HEK293T (cell line): ENCODE measurements around the gene NXPE3.

Experiments
- CTCF ChIA-PET: fragments of 350-600 bp; formaldehyde crosslinking; extraction: SDS; loops from one replicate; lab custom pipeline; 2021; ENCODE audit warnings: antibody characterized with exemption, inconsistent platforms; lab: Yijun Ruan, JAX
- POLR2A ChIA-PET: fragments of 350-600 bp; formaldehyde crosslinking; extraction: SDS; loops from one replicate; lab custom pipeline; 2020; ENCODE audit warnings: antibody characterized with exemption, inconsistent platforms; lab: Yijun Ruan, JAX
- DNase-seq: peaks from one replicate; pipeline ENCODE4 v3.0.0; 2012; ENCODE audit warnings: mixed read lengths; ENCODE audit errors: extremely low spot score
- ARNT ChIP-seq: fragments of 450-650 bp; IDR thresholded peaks from 2 replicates; pipeline ENCODE4 v1.6.1; 2017; ENCODE audit warnings: mild to moderate bottlenecking
- BHLHE40 ChIP-seq: fragments of 450-650 bp; IDR thresholded peaks from 2 replicates; pipeline ENCODE4 v1.6.1; 2016; ENCODE audit warnings: mild to moderate bottlenecking, moderate library complexity, borderline replicate concordance
- CTBP1 ChIP-seq: fragments of 450-650 bp; IDR thresholded peaks from 2 replicates; pipeline ENCODE4 v1.6.1; 2016; ENCODE audit warnings: borderline replicate concordance
- ELF4 ChIP-seq: fragments of 450-650 bp; IDR thresholded peaks from 2 replicates; pipeline ENCODE4 v1.6.1; 2017; ENCODE audit warnings: antibody characterized with exemption
- FOXA1 ChIP-seq: fragments of 450-650 bp; IDR thresholded peaks from 2 replicates; pipeline ENCODE4 v1.6.1; 2016; ENCODE audit warnings: mild to moderate bottlenecking
- FOXK2 ChIP-seq: fragments of 450-650 bp; IDR thresholded peaks from 2 replicates; pipeline ENCODE4 v1.6.1; 2016; ENCODE audit warnings: mild to moderate bottlenecking
- FOXM1 ChIP-seq: fragments of 450-650 bp; IDR thresholded peaks from 2 replicates; pipeline ENCODE4 v1.6.1; 2017; ENCODE audit warnings: mild to moderate bottlenecking, borderline replicate concordance
- L3MBTL2 ChIP-seq: fragments of 450-650 bp; conservative IDR thresholded peaks from 2 replicates; pipeline ENCODE4 v1.6.1; 2016; ENCODE audit warnings: mild to moderate bottlenecking
- LEF1 ChIP-seq: fragments of 450-650 bp; IDR thresholded peaks from 2 replicates; pipeline ENCODE4 v1.6.1; 2017; ENCODE audit warnings: mild to moderate bottlenecking, borderline replicate concordance
- NFRKB ChIP-seq: fragments of 450-650 bp; IDR thresholded peaks from 2 replicates; pipeline ENCODE4 v1.6.1; 2016; ENCODE audit warnings: mild to moderate bottlenecking, moderate library complexity
- SP1 ChIP-seq: fragments of 450-650 bp; IDR thresholded peaks from 2 replicates; pipeline ENCODE4 v1.6.1; 2017
- SUZ12 ChIP-seq: fragments of 450-650 bp; IDR thresholded peaks from 2 replicates; pipeline ENCODE4 v1.6.1; 2016; ENCODE audit warnings: mild to moderate bottlenecking
- TARDBP ChIP-seq: fragments of 450-650 bp; IDR thresholded peaks from 2 replicates; pipeline ENCODE4 v1.6.1; 2016
- ZNF384 ChIP-seq: fragments of 450-650 bp; IDR thresholded peaks from 2 replicates; pipeline ENCODE4 v1.6.1; 2016
- TF ChIP-seq, protein P1 (sequence below): fragments of 450-650 bp; IDR thresholded peaks from 2 replicates; pipeline ENCODE4 v1.6.1; 2016

The NXPE3 gene

DNA sequence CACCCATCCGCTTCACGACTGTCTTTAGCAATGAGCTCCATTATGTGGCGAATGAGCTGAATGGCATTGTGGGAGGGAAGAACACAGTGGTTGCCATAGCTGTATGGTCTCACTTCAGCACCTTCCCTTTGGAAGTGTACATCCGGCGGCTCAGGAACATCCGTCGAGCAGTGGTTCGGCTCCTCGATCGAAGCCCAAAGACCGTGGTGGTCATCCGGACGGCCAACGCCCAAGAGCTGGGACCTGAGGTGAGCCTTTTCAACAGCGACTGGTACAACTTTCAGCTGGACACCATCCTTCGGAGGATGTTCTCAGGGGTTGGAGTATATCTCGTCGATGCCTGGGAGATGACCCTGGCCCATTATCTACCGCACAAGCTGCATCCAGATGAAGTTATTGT, 42.5 kb downstream of the NXPE3 start:
- TF ChIP-seq CTBP1: no peak
- TF ChIP-seq L3MBTL2: no peak
- no peak for TF ChIP-seq FOXA1
- no peak for DNase-seq
- ChIA-PET POLR2A (interaction anchor here (1.5 kb wide), 1 partner anchor 28 kb away, joined by 11 read pairs; the partner anchor contains the start of gene NFKBIZ), CTCF (no interaction called here)

DNA sequence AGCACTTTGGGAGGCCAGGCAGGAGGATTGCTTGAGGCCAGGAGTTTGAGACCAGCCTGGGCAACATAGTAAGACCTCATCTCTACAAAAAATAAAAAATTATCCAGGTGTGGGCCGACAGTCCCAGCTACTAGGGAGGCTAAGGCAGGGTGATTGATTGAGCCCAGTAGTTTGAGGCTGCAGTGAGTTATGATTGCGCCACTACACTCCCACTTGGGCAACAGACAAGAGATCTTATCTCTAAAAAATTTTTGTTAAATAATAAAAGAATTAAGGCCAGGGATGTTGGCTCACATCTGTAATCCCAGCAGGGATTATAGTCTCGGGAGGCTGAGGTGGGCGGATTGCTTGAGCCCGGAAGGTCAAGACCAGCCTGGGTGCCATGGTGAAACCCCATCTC, 44.5 kb downstream of the NXPE3 start:
- ChIA-PET CTCF (interaction anchor here (0.6 kb wide), 2 partner anchors 19 to 139 kb away, joined by 3 to 4 read pairs; no protein-coding TSS in a partner anchor), POLR2A (interaction anchor here (2.8 kb wide), 1 partner anchor 26 kb away, joined by 8 read pairs; the partner anchor contains the start of gene NFKBIZ)
- no peak for TF ChIP-seq FOXA1
- no peak for TF ChIP-seq SP1
- TF ChIP-seq, protein P1, sequence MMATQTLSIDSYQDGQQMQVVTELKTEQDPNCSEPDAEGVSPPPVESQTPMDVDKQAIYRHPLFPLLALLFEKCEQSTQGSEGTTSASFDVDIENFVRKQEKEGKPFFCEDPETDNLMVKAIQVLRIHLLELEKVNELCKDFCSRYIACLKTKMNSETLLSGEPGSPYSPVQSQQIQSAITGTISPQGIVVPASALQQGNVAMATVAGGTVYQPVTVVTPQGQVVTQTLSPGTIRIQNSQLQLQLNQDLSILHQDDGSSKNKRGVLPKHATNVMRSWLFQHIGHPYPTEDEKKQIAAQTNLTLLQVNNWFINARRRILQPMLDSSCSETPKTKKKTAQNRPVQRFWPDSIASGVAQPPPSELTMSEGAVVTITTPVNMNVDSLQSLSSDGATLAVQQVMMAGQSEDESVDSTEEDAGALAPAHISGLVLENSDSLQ: no peak
- no peak for TF ChIP-seq FOXK2
- no peak for TF ChIP-seq L3MBTL2
- no peak for TF ChIP-seq FOXM1
- no peak for DNase-seq

DNA sequence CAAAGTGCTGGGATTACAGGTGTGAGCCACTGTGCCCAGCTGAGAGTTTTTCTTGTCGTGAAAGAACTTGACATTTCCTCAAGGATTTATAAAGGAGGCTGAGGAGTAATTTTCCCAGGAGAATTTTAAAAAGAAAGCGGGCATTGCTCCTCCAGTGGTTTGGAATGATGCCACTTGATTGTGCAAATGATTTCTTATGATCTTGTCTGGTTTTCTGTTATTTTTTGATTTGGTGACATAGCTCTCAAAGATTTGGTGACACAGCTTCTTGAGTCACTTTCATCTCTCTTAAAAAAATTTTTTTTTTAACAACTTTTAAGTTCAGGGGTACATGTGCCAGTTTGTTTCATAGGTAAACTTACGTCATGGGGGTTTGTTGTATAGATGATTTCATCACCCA, 45.7 kb downstream of the NXPE3 start:
- CTCF ChIA-PET: interaction anchor here (0.9 kb wide), 1 partner anchor 21 kb away, joined by 3 read pairs; no protein-coding TSS in a partner anchor
- DNase-seq: no peak
- POLR2A ChIA-PET: interaction anchor here (2.8 kb wide), 1 partner anchor 24 kb away, joined by 8 read pairs; the partner anchor contains the start of gene NFKBIZ
- TF ChIP-seq SP1 (no peak), ELF4 (no peak), SUZ12 (no peak), FOXM1 (no peak), FOXK2 (no peak), CTBP1 (no peak), BHLHE40 (no peak), ARNT (no peak), ZNF384 (no peak), NFRKB (no peak), L3MBTL2 (no peak), FOXA1 (no peak)
- TF ChIP-seq, protein P1: no peak

DNA sequence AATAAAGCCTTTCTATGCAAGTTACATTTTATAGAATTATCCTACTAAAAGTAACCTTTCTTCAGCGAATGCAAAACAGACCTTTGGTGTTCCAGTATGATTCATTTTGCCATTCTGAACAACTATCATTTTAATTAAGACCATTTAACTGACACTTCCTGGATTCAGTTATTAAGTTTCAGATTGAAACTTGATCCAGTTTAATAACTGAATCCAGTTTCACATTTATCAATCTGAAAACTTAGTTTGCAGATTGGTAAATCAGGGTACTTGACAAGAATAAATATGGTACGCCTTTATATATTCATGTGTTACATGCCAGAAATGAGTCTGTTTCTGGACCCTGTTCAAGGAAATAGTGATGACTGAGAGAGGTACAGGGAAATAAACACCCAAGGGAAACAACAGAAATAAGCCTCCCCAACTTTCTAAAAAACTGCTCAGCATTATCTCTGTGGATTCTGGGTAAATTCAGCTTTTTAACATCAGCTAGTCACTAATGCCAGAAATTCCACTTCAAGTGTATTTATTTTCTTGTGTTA, 47.0 kb downstream of the NXPE3 start:
- TF ChIP-seq SP1: no peak
- TF ChIP-seq NFRKB: no peak
- TF ChIP-seq ELF4: no peak
- no peak for TF ChIP-seq FOXA1
- TF ChIP-seq ZNF384: no peak
- no peak for TF ChIP-seq L3MBTL2
- TF ChIP-seq CTBP1: no peak
- no peak for TF ChIP-seq FOXM1
- no peak for TF ChIP-seq SUZ12
- TF ChIP-seq BHLHE40: no peak
- TF ChIP-seq, protein P1: no peak
- TF ChIP-seq FOXK2: no peak
- no peak for TF ChIP-seq LEF1
- no peak for TF ChIP-seq TARDBP
- CTCF ChIA-PET: no interaction called here
- DNase-seq: no peak
- POLR2A ChIA-PET: no interaction called here

DNA sequence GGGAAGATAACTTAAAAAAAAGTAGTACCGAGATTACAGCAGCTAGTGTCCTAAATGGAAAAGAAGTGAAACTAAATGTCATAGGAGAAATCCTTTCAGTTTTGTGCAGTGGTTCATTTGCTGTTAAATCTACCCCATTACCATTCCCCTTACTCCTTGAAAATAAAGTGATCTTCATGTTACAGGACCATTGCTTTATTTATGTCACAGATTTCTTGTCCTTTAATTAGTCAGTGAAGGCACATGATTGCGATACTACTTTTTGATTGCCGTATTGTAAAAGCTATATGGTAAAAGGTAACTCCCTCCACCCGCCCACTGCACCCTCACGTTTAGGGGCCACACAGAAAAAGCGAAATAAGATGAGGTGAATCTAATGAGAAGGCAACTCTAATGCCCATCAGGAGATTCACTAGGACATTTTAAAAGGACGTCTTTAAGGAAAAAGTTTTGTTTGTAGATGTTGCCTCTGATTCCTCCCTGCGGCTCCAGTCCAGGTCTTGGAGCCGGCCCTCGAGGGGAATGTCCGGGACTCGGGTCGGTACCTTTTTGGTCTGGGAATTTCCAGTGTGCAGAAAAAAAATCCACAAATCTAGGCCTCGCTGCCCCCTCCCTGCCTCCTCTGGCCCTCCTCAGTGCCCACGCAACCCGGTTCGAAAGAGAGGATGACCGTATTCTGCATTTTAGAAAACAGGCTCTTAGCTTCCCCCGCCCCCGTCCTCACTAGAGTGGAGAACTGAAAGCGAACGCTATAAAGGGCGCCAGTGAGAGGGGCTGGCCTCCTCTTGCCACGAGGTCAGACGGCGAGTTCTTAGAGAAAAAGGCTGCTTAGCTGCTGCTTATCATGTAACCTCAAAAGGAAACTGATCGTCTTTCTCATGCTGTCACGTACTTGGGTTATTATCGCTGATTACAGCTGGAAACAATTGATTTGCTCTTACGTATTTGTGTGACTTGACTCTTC, 48.5 kb downstream of the NXPE3 start:
- no peak for TF ChIP-seq FOXM1
- no peak for TF ChIP-seq BHLHE40
- TF ChIP-seq L3MBTL2: peak; percentile 94
- no peak for TF ChIP-seq ARNT
- TF ChIP-seq ZNF384: no peak
- no peak for TF ChIP-seq TARDBP
- no peak for TF ChIP-seq LEF1
- CTCF ChIA-PET: no interaction called here
- POLR2A ChIA-PET: interaction anchor here (0.8 to 1.2 kb wide), 4 partner anchors 10 to 262 kb away, joined by 3 to 7 read pairs (median 4); partner anchors contain the start of gene NFKBIZ
- peak; percentile 58 for DNase-seq

DNA sequence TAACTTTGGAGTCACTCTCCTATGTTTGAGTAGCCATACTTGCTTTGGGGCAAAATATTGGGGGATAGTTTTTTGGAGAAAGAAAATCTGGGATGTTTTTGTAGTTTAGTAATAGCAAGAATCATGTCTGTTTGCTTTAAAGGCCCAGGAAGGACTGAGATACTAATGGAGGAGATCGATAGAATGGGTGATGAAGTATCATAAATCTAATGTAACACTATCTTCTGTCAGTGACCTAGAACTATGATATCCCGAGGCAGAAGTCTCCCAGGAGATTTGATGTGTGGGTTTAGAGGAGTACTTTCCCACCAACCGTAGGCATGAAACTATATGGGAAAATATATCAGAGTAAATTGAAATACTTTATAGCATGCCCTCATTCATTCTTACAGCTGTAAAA, 49.3 kb downstream of the NXPE3 start:
- TF ChIP-seq FOXK2 (no peak), CTBP1 (peak; percentile 78)
- TF ChIP-seq, protein P1: peak; percentile 89
- POLR2A ChIA-PET: interaction anchor here (0.8 to 1.2 kb wide), 4 partner anchors 11 to 261 kb away, joined by 3 to 7 read pairs (median 4); partner anchors contain the start of gene NFKBIZ
- DNase-seq: no peak
- CTCF ChIA-PET: no interaction called here
